GM19463 (cell line): ENCODE results near the gene C1QTNF6.

ENCODE experiments used
- ATAC-seq: cut with Tn5 transposase; IDR thresholded peaks from one replicate; pipeline ENCODE4 v1.9.1; 2021; ENCODE audit warnings: mild to moderate bottlenecking, moderate library complexity; ENCODE audit not compliant: unreplicated experiment

The C1QTNF6 gene

GRCh38 chr22:37146507-37147180 lies 41.4 kb downstream of the C1QTNF6 start:
- no peak for ATAC-seq

- ATAC-seq: no peak
These were observed 42.0 kb downstream of the C1QTNF6 start for GRCh38 chr22:37146051-37146385.

GRCh38 chr22:37145180-37146050 lies 42.6 kb downstream of the C1QTNF6 start:
- ATAC-seq: no peak

- ATAC-seq: no peak
These were observed 43.9 kb downstream of the C1QTNF6 start for GRCh38 chr22:37144180-37144554.

- no peak for ATAC-seq
These were observed 46.1 kb downstream of the C1QTNF6 start for GRCh38 chr22:37141971-37142370.

- ATAC-seq: no peak
These were observed 46.6 kb downstream of the C1QTNF6 start for GRCh38 chr22:37141476-37141875.

GRCh38 chr22:37140686-37141323 lies 47.2 kb downstream of the C1QTNF6 start:
- no peak for ATAC-seq

GRCh38 chr22:37139762-37140161 lies 48.3 kb downstream of the C1QTNF6 start:
- no peak for ATAC-seq

- ATAC-seq: no peak
These were observed 49.0 kb downstream of the C1QTNF6 start for GRCh38 chr22:37138849-37139561.

GRCh38 chr22:37137903-37138665 lies 50.0 kb downstream of the C1QTNF6 start:
- no peak for ATAC-seq

GRCh38 chr22:37137131-37137530 lies 50.9 kb downstream of the C1QTNF6 start:
- no peak for ATAC-seq

GRCh38 chr22:37135023-37135422 lies 53.0 kb downstream of the C1QTNF6 start:
- no peak for ATAC-seq

GRCh38 chr22:37133304-37134018 lies 54.6 kb downstream of the C1QTNF6 start:
- ATAC-seq: no peak

- no peak for ATAC-seq
These were observed 55.3 kb downstream of the C1QTNF6 start for GRCh38 chr22:37132773-37133172.
